Activated naive CD4-positive, alpha-beta T cell treated with anti-CD3 and anti-CD28 coated beads for 36 hours (primary cell): Measurements from ENCODE around the gene DHX32. TPM values are rescaled to one million over a fixed set of nuclear protein-coding genes. Genes with fewer than 3 reads are reported as not detected.
"Not testable (repeated sequence)": the region's sequence is repeated elsewhere in the genome, so short reads cannot be mapped to it uniquely, and the experiment has no call there.

Experiments
- CTCF ChIA-PET: fragments of 350-600 bp; sonication (Branson Sonifier 250); formaldehyde crosslinking; loops from one replicate; lab custom pipeline; 2021; ENCODE audit warnings: antibody characterized with exemption; lab: Charles Lee
- DNase-seq: peaks from one replicate; pipeline ENCODE4 v3.0.0-alpha.2; 2020
- H3K27ac Mint-ChIP-seq: one replicate; pipeline ENCODE4 v1.8.0; 2021; ENCODE audit warnings: mild to moderate bottlenecking, mixed read lengths
- H3K27me3 Mint-ChIP-seq: one replicate; pipeline ENCODE4 v1.8.0; 2021; ENCODE audit warnings: low read depth, mixed read lengths
- H3K36me3 Mint-ChIP-seq: one replicate; pipeline ENCODE4 v1.8.0; 2021; ENCODE audit warnings: low read depth, mixed read lengths
- H3K4me1 Mint-ChIP-seq: one replicate; pipeline ENCODE4 v1.8.0; 2021; ENCODE audit warnings: low read depth, mixed read lengths
- H3K4me3 Mint-ChIP-seq: one replicate; pipeline ENCODE4 v1.8.0; 2021; ENCODE audit warnings: mild to moderate bottlenecking, moderate library complexity, mixed read lengths
- H3K9me3 Mint-ChIP-seq: one replicate; pipeline ENCODE4 v1.8.0; 2021; ENCODE audit warnings: mixed read lengths
- intact Hi-C: fragments of 100-400 bp; cut with micrococcal nuclease; formaldehyde crosslinking; loops from one replicate; pipeline ENCODE4 v1.15.1; 2023
- total RNA-seq, 2 experiments: library from RNA; stranded (reverse); gene quantifications; one replicate each; pipeline ENCODE4 v1.2.3, GENCODE V29; 2021

The DHX32 gene
- 10 to 100 TPM; 13.4 to 15.7 TPM for total RNA-seq

- intact Hi-C loops: no loop called here
- peaks cover 4% of the 10 kb centered on the region for H3K9me3 Mint-ChIP-seq
- no peak within 1 kb of the TSS for H3K27ac Mint-ChIP-seq
- no peaks in the 10 kb centered on the region for H3K4me1 Mint-ChIP-seq
- CTCF ChIA-PET: no interaction called here
- peaks cover 22% of the 10 kb centered on the region for H3K36me3 Mint-ChIP-seq
- H3K27me3 Mint-ChIP-seq: no peaks in the 10 kb centered on the region
- H3K4me3 Mint-ChIP-seq: no peak within 1 kb of the TSS
- DNase-seq: no peak
Measured at GRCh38 chr10:125881192-125881591, at the start of gene DHX32. TSS of gene DHX32 (minus strand) at chr10:125881292. CDS start at chr10:125880824, 468 bp downstream.

- no peaks in the 10 kb centered on the region for H3K36me3 Mint-ChIP-seq
Measured at GRCh38 chr10:125929618-125930017, 48.5 kb upstream of the DHX32 start.

GRCh38 chr10:125928928-125929585 is 48.0 kb upstream of the DHX32 start:
- H3K9me3 Mint-ChIP-seq: no peaks in the 10 kb centered on the region
- no peak overlapping the region for H3K27ac Mint-ChIP-seq
- DNase-seq: no peak
- H3K4me3 Mint-ChIP-seq: no peak overlapping the region
- CTCF ChIA-PET: no interaction called here
- peaks cover 10% of the 10 kb centered on the region for H3K27me3 Mint-ChIP-seq
- no peaks in the 10 kb centered on the region for H3K36me3 Mint-ChIP-seq
- no peaks in the 10 kb centered on the region for H3K4me1 Mint-ChIP-seq
- intact Hi-C loops: no loop called here

More at GRCh38 chr10:125929618-125930017, 48.5 kb upstream of the DHX32 start:
- intact Hi-C loops: no loop called here
- H3K27ac Mint-ChIP-seq: no peak overlapping the region
- DNase-seq: no peak
- H3K9me3 Mint-ChIP-seq: no peaks in the 10 kb centered on the region
- H3K27me3 Mint-ChIP-seq: peaks cover 14% of the 10 kb centered on the region
- no peaks in the 10 kb centered on the region for H3K4me1 Mint-ChIP-seq
- CTCF ChIA-PET: no interaction called here
- no peak overlapping the region for H3K4me3 Mint-ChIP-seq

GRCh38 chr10:125927265-125927664 is 46.2 kb upstream of the DHX32 start:
- CTCF ChIA-PET, H3K4me1 Mint-ChIP-seq, intact Hi-C loops, DNase-seq, H3K4me3 Mint-ChIP-seq, H3K27ac Mint-ChIP-seq, H3K36me3 Mint-ChIP-seq, H3K27me3 Mint-ChIP-seq, H3K9me3 Mint-ChIP-seq: not testable (repeated sequence)

- H3K27ac Mint-ChIP-seq: no peak overlapping the region
- CTCF ChIA-PET: no interaction called here
- DNase-seq: no peak
- no peaks in the 10 kb centered on the region for H3K36me3 Mint-ChIP-seq
- H3K4me3 Mint-ChIP-seq: no peak overlapping the region
- peaks cover 4% of the 10 kb centered on the region for H3K27me3 Mint-ChIP-seq
- no peaks in the 10 kb centered on the region for H3K4me1 Mint-ChIP-seq
- H3K9me3 Mint-ChIP-seq: no peaks in the 10 kb centered on the region
- intact Hi-C loops: no loop called here
Measured at GRCh38 chr10:125926247-125926646, 45.2 kb upstream of the DHX32 start.

- H3K4me1 Mint-ChIP-seq: no peaks in the 10 kb centered on the region
- CTCF ChIA-PET: no interaction called here
- intact Hi-C loops: no loop called here
- H3K9me3 Mint-ChIP-seq: no peaks in the 10 kb centered on the region
- no peak for DNase-seq
- no peak overlapping the region for H3K4me3 Mint-ChIP-seq
- no peak overlapping the region for H3K27ac Mint-ChIP-seq
- H3K27me3 Mint-ChIP-seq: peaks cover 2% of the 10 kb centered on the region
- no peaks in the 10 kb centered on the region for H3K36me3 Mint-ChIP-seq
Measured at GRCh38 chr10:125925262-125925834, 44.3 kb upstream of the DHX32 start.

- H3K27me3 Mint-ChIP-seq, H3K4me1 Mint-ChIP-seq, H3K9me3 Mint-ChIP-seq, H3K36me3 Mint-ChIP-seq, H3K27ac Mint-ChIP-seq, intact Hi-C loops, H3K4me3 Mint-ChIP-seq, DNase-seq, CTCF ChIA-PET: not testable (repeated sequence)
Measured at GRCh38 chr10:125921643-125922306, 40.7 kb upstream of the DHX32 start.

- intact Hi-C loops, H3K4me1 Mint-ChIP-seq, CTCF ChIA-PET, DNase-seq, H3K27me3 Mint-ChIP-seq, H3K4me3 Mint-ChIP-seq, H3K9me3 Mint-ChIP-seq, H3K36me3 Mint-ChIP-seq, H3K27ac Mint-ChIP-seq: not testable (repeated sequence)
Measured at GRCh38 chr10:125917704-125918361, 36.7 kb upstream of the DHX32 start.

- intact Hi-C loops: no loop called here
- peaks cover 2% of the 10 kb centered on the region for H3K9me3 Mint-ChIP-seq
- H3K27me3 Mint-ChIP-seq: peaks cover 4% of the 10 kb centered on the region
- no peak overlapping the region for H3K4me3 Mint-ChIP-seq
- DNase-seq: no peak
- H3K27ac Mint-ChIP-seq: no peak overlapping the region
- H3K36me3 Mint-ChIP-seq: no peaks in the 10 kb centered on the region
- CTCF ChIA-PET: no interaction called here
- H3K4me1 Mint-ChIP-seq: no peaks in the 10 kb centered on the region
Measured at GRCh38 chr10:125916977-125917376, 35.9 kb upstream of the DHX32 start.

- H3K27ac Mint-ChIP-seq, CTCF ChIA-PET, H3K4me3 Mint-ChIP-seq, H3K36me3 Mint-ChIP-seq, H3K4me1 Mint-ChIP-seq, H3K27me3 Mint-ChIP-seq, H3K9me3 Mint-ChIP-seq, DNase-seq, intact Hi-C loops: not testable (repeated sequence)
Measured at GRCh38 chr10:125913277-125913676, 32.2 kb upstream of the DHX32 start.

- no peaks in the 10 kb centered on the region for H3K36me3 Mint-ChIP-seq
- no peak overlapping the region for H3K4me3 Mint-ChIP-seq
Measured at GRCh38 chr10:125911990-125912389, 30.9 kb upstream of the DHX32 start.

GRCh38 chr10:125911145-125911544 is 30.1 kb upstream of the DHX32 start:
- H3K27me3 Mint-ChIP-seq: peaks cover 9% of the 10 kb centered on the region
- no peak for DNase-seq
- no peak overlapping the region for H3K27ac Mint-ChIP-seq
- intact Hi-C loops: no loop called here
- no peaks in the 10 kb centered on the region for H3K36me3 Mint-ChIP-seq
- no peaks in the 10 kb centered on the region for H3K9me3 Mint-ChIP-seq
- H3K4me1 Mint-ChIP-seq: no peaks in the 10 kb centered on the region
- CTCF ChIA-PET: no interaction called here
- no peak overlapping the region for H3K4me3 Mint-ChIP-seq

More at GRCh38 chr10:125911990-125912389, 30.9 kb upstream of the DHX32 start:
- intact Hi-C loops: no loop called here
- no peaks in the 10 kb centered on the region for H3K9me3 Mint-ChIP-seq
- no peak overlapping the region for H3K27ac Mint-ChIP-seq
- H3K27me3 Mint-ChIP-seq: peaks cover 9% of the 10 kb centered on the region
- CTCF ChIA-PET: no interaction called here
- no peaks in the 10 kb centered on the region for H3K4me1 Mint-ChIP-seq
- DNase-seq: no peak
